Endothelial cell of umbilical vein (primary cell): ENCODE data around the gene GIMAP7. TPM values are rescaled to one million over a fixed set of nuclear protein-coding genes. Genes with fewer than 3 reads are reported as not detected.

Experiments used
- BruUV-seq: library from RNA; stranded (reverse); fragments of 400-500 nt; replicated peaks from 2 replicates; lab custom pipeline; 2021; lab: Mats Ljungman, UMichigan
- CTCF ChIA-PET: fragments of 300-600, 350-600 bp; sonication (Branson Sonifier 250); formaldehyde crosslinking; loops from one replicate; lab custom pipeline; 2021; ENCODE audit warnings: antibody characterized with exemption, inconsistent platforms; lab: Charles Lee
- POLR2A ChIA-PET: fragments of 300-600, 350-600 bp; sonication (Branson Sonifier 250); formaldehyde crosslinking; loops from one replicate; lab custom pipeline; 2021; ENCODE audit warnings: antibody characterized with exemption, inconsistent platforms; lab: Charles Lee
- DNase-seq: peaks from one replicate; pipeline ENCODE4 v3.0.0-alpha.2; 2011; ENCODE audit warnings: low read depth, low spot score
- FAIRE-seq: peaks from 2 replicates; lab custom pipeline; 2011; peaks lifted over from hg19 to GRCh38; lab: Jason Lieb, UNC
- H2AFZ ChIP-seq: 2 replicates; pipeline ENCODE4 v1.6.0; 2012; ENCODE audit warnings: low read depth, low read length, control low read depth, inconsistent platforms
- H3K27ac ChIP-seq: 2 replicates; pipeline ENCODE4 v1.5.1; 2011; ENCODE audit warnings: low read depth, mild to moderate bottlenecking, control low read depth, low read length, moderate library complexity; ENCODE audit not compliant: insufficient read depth
- H3K27me3 ChIP-seq, 2 experiments: 2 replicates each; pipeline versions ENCODE4 v1.6.0 to v1.6.1; 2011; ENCODE audit warnings: low read length in 2 of 2, mixed read lengths in 1 of 2; ENCODE audit not compliant: control insufficient read depth in 2 of 2, insufficient read depth in 2 of 2
- H3K36me3 ChIP-seq, 2 experiments: 2 replicates in 1 of 2; 3 replicates in 1 of 2; pipeline ENCODE4 v1.5.1; 2011; ENCODE audit warnings: low read length in 2 of 2, mild to moderate bottlenecking in 1 of 2, moderate library complexity in 1 of 2; ENCODE audit not compliant: control insufficient read depth in 2 of 2, insufficient read depth in 2 of 2; ENCODE audit errors: extremely low read depth in 1 of 2
- H3K4me1 ChIP-seq: 3 replicates; pipeline ENCODE4 v1.5.1; 2011; ENCODE audit warnings: mild to moderate bottlenecking, low read length; ENCODE audit not compliant: control insufficient read depth, insufficient read depth; ENCODE audit errors: extremely low read depth
- H3K4me2 ChIP-seq: 2 replicates; pipeline ENCODE4 v1.6.1; 2011; ENCODE audit warnings: low read length, control low read depth, mixed read lengths; ENCODE audit not compliant: insufficient read depth
- H3K4me3 ChIP-seq, 3 experiments: fragments of 200-600 bp in 1 of 3; sonication (generic), shearing (Covaris generic) in 1 of 3; replicated peaks in 1 of 3; 2 replicates each; pipeline ENCODE4 v1.5.1; 2011 to 2016; ENCODE audit warnings: control low read depth in 3 of 3, low read length in 3 of 3, mild to moderate bottlenecking in 2 of 3, inconsistent platforms in 1 of 3, low read depth in 1 of 3, moderate library complexity in 1 of 3; ENCODE audit not compliant: insufficient read depth in 1 of 3
- H3K79me2 ChIP-seq: 2 replicates; pipeline ENCODE4 v1.6.0; 2012; ENCODE audit warnings: low read length, inconsistent platforms; ENCODE audit not compliant: control insufficient read depth, insufficient read depth
- H3K9ac ChIP-seq: replicated peaks from 2 replicates; pipeline ENCODE3; 2011; ENCODE audit warnings: low read length, control low read depth; ENCODE audit not compliant: insufficient read depth; ENCODE audit errors: extremely low read depth
- H3K9me1 ChIP-seq: replicated peaks from 3 replicates; pipeline ENCODE4 v1.6.0; 2011; ENCODE audit warnings: mild to moderate bottlenecking, low read length; ENCODE audit not compliant: control insufficient read depth, insufficient read depth; ENCODE audit errors: extremely low read depth
- H3K9me3 ChIP-seq: replicated peaks from 2 replicates; pipeline ENCODE4 v1.5.1; 2012; ENCODE audit warnings: low read length, inconsistent platforms; ENCODE audit not compliant: control insufficient read depth, insufficient read depth
- H4K20me1 ChIP-seq: replicated peaks from 2 replicates; pipeline ENCODE3; 2011; ENCODE audit warnings: mild to moderate bottlenecking, low read length; ENCODE audit not compliant: control insufficient read depth, insufficient read depth; ENCODE audit errors: extremely low read depth
- CTCF ChIP-seq, 2 donors: IDR thresholded peaks; 1 replicate in 1 of 2; 2 replicates in 1 of 2; pipeline ENCODE4 v1.5.1; 2011; ENCODE audit warnings: low read length in 2 of 2, mild to moderate bottlenecking in 2 of 2, moderate library complexity in 2 of 2, control low read depth in 1 of 2, inconsistent platforms in 1 of 2, low read depth in 1 of 2; ENCODE audit not compliant: insufficient read depth in 1 of 2; ENCODE audit errors: extremely low read depth in 1 of 2
- EZH2 ChIP-seq: IDR thresholded peaks from 2 replicates; pipeline ENCODE4 v1.6.1; 2012; ENCODE audit warnings: borderline replicate concordance, low read depth, mild to moderate bottlenecking, moderate library complexity, low read length, inconsistent platforms; ENCODE audit not compliant: severe bottlenecking
- FOS ChIP-seq: IDR thresholded peaks from 2 replicates; pipeline ENCODE4 v1.6.1; 2011; ENCODE audit warnings: mild to moderate bottlenecking, low read length, moderate library complexity, borderline replicate concordance; ENCODE audit not compliant: insufficient read depth
- GATA2 ChIP-seq: IDR thresholded peaks from 2 replicates; pipeline ENCODE4 v1.7.0; 2011; ENCODE audit warnings: low read depth, mild to moderate bottlenecking, moderate library complexity, mixed read lengths, low read length; ENCODE audit not compliant: insufficient read length, insufficient read depth
- JUN ChIP-seq: IDR thresholded peaks from 2 replicates; pipeline ENCODE4 v1.6.1; 2011; ENCODE audit warnings: borderline replicate concordance, low read depth; ENCODE audit not compliant: insufficient read length, insufficient read depth
- MAX ChIP-seq: IDR thresholded peaks from 2 replicates; pipeline ENCODE4 v1.6.1; 2011; ENCODE audit not compliant: insufficient read depth, insufficient read length
- MYC ChIP-seq: IDR thresholded peaks from one replicate; pipeline ENCODE4 v1.6.1; 2011; ENCODE audit warnings: mild to moderate bottlenecking, low read depth, low read length
- POLR2A ChIP-seq: IDR thresholded peaks from 2 replicates; pipeline ENCODE4 v1.6.1; 2012; ENCODE audit warnings: low read depth, mild to moderate bottlenecking, control low read depth, low read length
- POLR2AphosphoS5 ChIP-seq: IDR thresholded peaks from 2 replicates; pipeline ENCODE4 v1.6.1; 2012; ENCODE audit warnings: low read depth, mild to moderate bottlenecking, control low read depth, low read length, moderate library complexity; ENCODE audit not compliant: insufficient read depth
- dilution Hi-C: fragments of 300-500 bp; cut with MboI; formaldehyde crosslinking; loops from one replicate; pipeline ENCODE4 v1.15.0; 2019; ENCODE audit warnings: low sequenced_read_pairs; ENCODE audit not compliant: extremely low pct_ligation_motif_present
- intact Hi-C: fragments of 100-400 bp; cut with micrococcal nuclease; formaldehyde crosslinking; loops from one replicate; pipeline ENCODE4 v1.10.0; 2022
- polyA plus RNA-seq, 4 experiments: library from polyadenylated mRNA; depleted of rRNA in 3 of 4; stranded (reverse) in 3 of 4; unstranded in 1 of 4; fragments of >200 nt; gene quantifications; 2 replicates each; pipeline versions ENCODE4 v1.2.1 to v1.2.3, GENCODE V29; 2011 to 2012; ENCODE audit warnings: missing spikeins in 1 of 4
- total RNA-seq: library from RNA; stranded (reverse); gene quantifications from 2 replicates; pipeline ENCODE4 v1.2.3, GENCODE V29; 2021

Gene GIMAP7
- total and polyA plus RNA-seq, 2 donors (not counting 3 experiments of a cell fraction or from before 2014, with no cell fraction given) = 42.4 to 43.4 TPM

- DNase-seq (no peak), FAIRE-seq (no peak)
- Histone ChIP-seq H3K36me3 (no peaks in the 10 kb centered on the region), H3K4me1 (peaks cover 3% of the 10 kb centered on the region), H3K27ac (no peak overlapping the region), H3K9ac (no peak overlapping the region), H3K79me2 (no peaks in the 10 kb centered on the region), H4K20me1 (no peaks in the 10 kb centered on the region), H3K4me3 (no peak overlapping the region), H2AFZ (no peak overlapping the region), H3K9me3 (no peaks in the 10 kb centered on the region), H3K4me2 (no peak overlapping the region), H3K27me3 (no peaks in the 10 kb centered on the region), H3K9me1 (no peaks in the 10 kb centered on the region)
- dilution Hi-C loops = no loop called here
- ChIA-PET CTCF (no interaction called here), POLR2A (no interaction called here)
- BruUV-seq = no TSS peak
- intact Hi-C loops = no loop called here
- TF ChIP-seq MAX (no peak), JUN (no peak), POLR2A (no peak), MYC (no peak), EZH2 (no peak), POLR2AphosphoS5 (no peak), CTCF (IDR thresholded peaks at IDR 0.05; ENCODE audit: extremely low read depth in 1 of 2, insufficient read depth in 1 of 2, low read depth in 1 of 2, low read length in 2 of 2) (no peak), FOS (no peak), GATA2 (no peak)
Observed at GRCh38 chr7:150507947-150508602, 6.6 kb upstream of the GIMAP7 start.
